Natural killer cell (primary cell): ENCODE data around the gene ARPC3. TPM values are rescaled to one million over a fixed set of nuclear protein-coding genes. Genes with fewer than 3 reads are reported as not detected.

Experiments
- ATAC-seq, 3 donors: fragments of 150-1000 bp in 2 of 3; fragments of 200-7000 bp in 1 of 3; cut with Tn5 transposase; 1 replicate in 1 of 3; 2 replicates in 2 of 3; pipeline ENCODE4 v1.10.0; 2021; ENCODE audit warnings: mild to moderate bottlenecking in 2 of 3, moderate library complexity in 2 of 3
- DNase-seq, 2 donors: peaks; one replicate each; pipeline versions ENCODE4 v3.0.0 to v3.0.0-alpha.2; 2013 to 2021; ENCODE audit warnings: mixed read lengths in 1 of 2
- H3K27ac ChIP-seq: one replicate; pipeline ENCODE4 v1.5.1; 2013; ENCODE audit warnings: mild to moderate bottlenecking, low read length
- H3K27me3 ChIP-seq: one replicate; pipeline ENCODE4 v1.6.1; 2013; ENCODE audit warnings: low read length; ENCODE audit not compliant: control insufficient read depth, insufficient read depth
- H3K36me3 ChIP-seq: one replicate; pipeline ENCODE4 v1.6.1; 2013; ENCODE audit warnings: low read length; ENCODE audit not compliant: control insufficient read depth, insufficient read depth
- H3K4me1 ChIP-seq: one replicate; pipeline ENCODE4 v1.6.1; 2013; ENCODE audit warnings: low read length; ENCODE audit not compliant: control insufficient read depth, insufficient read depth
- H3K4me3 ChIP-seq: one replicate; pipeline ENCODE4 v1.5.1; 2013; ENCODE audit warnings: low read length
- H3K9me3 ChIP-seq: one replicate; pipeline ENCODE4 v1.6.1; 2013; ENCODE audit warnings: low read length; ENCODE audit not compliant: control insufficient read depth, insufficient read depth
- H3K27ac Mint-ChIP-seq, 2 donors: one replicate each; pipeline ENCODE4 v1.8.0; 2022; ENCODE audit warnings: mild to moderate bottlenecking in 2 of 2, mixed read lengths in 2 of 2, moderate library complexity in 1 of 2
- H3K27me3 Mint-ChIP-seq, 2 donors: one replicate each; pipeline ENCODE4 v1.8.0; 2022; ENCODE audit warnings: low read depth in 2 of 2, mixed read lengths in 2 of 2
- H3K36me3 Mint-ChIP-seq: one replicate; pipeline ENCODE4 v1.8.0; 2022; ENCODE audit warnings: mixed read lengths
- H3K4me1 Mint-ChIP-seq, 2 donors: one replicate each; pipeline ENCODE4 v1.8.0; 2022; ENCODE audit warnings: mixed read lengths in 2 of 2
- H3K4me3 Mint-ChIP-seq: one replicate; pipeline ENCODE4 v1.8.0; 2022; ENCODE audit warnings: mild to moderate bottlenecking, moderate library complexity, mixed read lengths
- H3K9me3 Mint-ChIP-seq, 2 donors: one replicate each; pipeline ENCODE4 v1.8.0; 2022; ENCODE audit warnings: mixed read lengths in 2 of 2
- CTCF ChIP-seq: fragments of 200-600 bp; IDR thresholded peaks from one replicate; pipeline ENCODE4 v1.8.0; 2022; ENCODE audit warnings: antibody characterized with exemption
- WGBS: methylation state at CpG from one replicate; pipeline ENCODE4 v1.1.7; 2013; ENCODE audit warnings: missing lambda C conversion rate; ENCODE audit not compliant: insufficient coverage; 5-methylcytosine and 5-hydroxymethylcytosine counted together
- intact Hi-C: fragments of 100-400 bp; cut with micrococcal nuclease; formaldehyde crosslinking; loops from one replicate; pipeline ENCODE4 v1.14.2; 2022
- total RNA-seq, 4 donors: library from RNA; stranded (reverse); fragments of 120-200 nt in 1 of 4; gene quantifications; one replicate each; pipeline versions ENCODE4 v1.2.3 to v1.2.4, GENCODE V29; 2013 to 2022

The ARPC3 gene
- total RNA-seq, 3 donors from 2014 or later (not counting 1 experiment from before 2014, with no cell fraction given), result 298 to 344 (median 311) TPM

- WGBS, result 28% methylated on average over 20 of the region's 21 CpGs
- ATAC-seq, result peak; percentile 61 to 70 (median 66)
These were observed 46.0 kb downstream of the ARPC3 start for GRCh38 chr12:110403976-110404682.

GRCh38 chr12:110403146-110403975, 46.8 kb downstream of the ARPC3 start, which contains the start of gene ANAPC7:
Gene ANAPC7, minus strand, starts transcription at chr12:110403708. Its CDS starts 81 bp downstream, at chr12:110403627.
- H3K9me3 ChIP-seq, result no peaks in the 10 kb centered on the region
- no peaks in the 10 kb centered on the region for H3K36me3 Mint-ChIP-seq
- H3K9me3 Mint-ChIP-seq, result no peaks in the 10 kb centered on the region
- H3K27me3 Mint-ChIP-seq, result no peaks in the 10 kb centered on the region
- H3K27ac Mint-ChIP-seq, result peak within 1 kb of the TSS in 1 of 2 donors; percentile 97
- intact Hi-C loops, result loop anchor here (1.0 to 2.0 kb wide), 2 partner anchors 27 to 324 kb away; no protein-coding TSS in a partner anchor
- ATAC-seq (peak; percentile 96 to 98 (median 96)), DNase-seq (peak; percentile 78 to 93)
- H3K4me3 Mint-ChIP-seq, result peak within 1 kb of the TSS; percentile 99
- TF ChIP-seq CTCF, result no peak
- peaks cover 12 to 19% of the 10 kb centered on the region in 2 donors for H3K4me1 Mint-ChIP-seq
- WGBS, result under 1% methylated on average over 62 of the region's 62 CpGs
- H3K36me3 ChIP-seq, result peaks cover 2% of the 10 kb centered on the region
- peak within 1 kb of the TSS; percentile 78 for H3K4me3 ChIP-seq
- H3K27me3 ChIP-seq, result no peaks in the 10 kb centered on the region
- H3K27ac ChIP-seq, result peak within 1 kb of the TSS; percentile 91
- H3K4me1 ChIP-seq, result peaks cover 18% of the 10 kb centered on the region

More at GRCh38 chr12:110403976-110404682, 46.0 kb downstream of the ARPC3 start:
- Mint-ChIP-seq H3K9me3 (no peaks in the 10 kb centered on the region), H3K4me3 (peak overlapping the region; percentile 99), H3K27ac (peak overlapping the region in 1 of 2 donors; percentile 97), H3K27me3 (no peaks in the 10 kb centered on the region), H3K4me1 (peaks cover 12 to 19% of the 10 kb centered on the region in 2 donors), H3K36me3 (no peaks in the 10 kb centered on the region)
- peak overlapping the region; percentile 78 for H3K4me3 ChIP-seq
- peaks cover 2% of the 10 kb centered on the region for H3K36me3 ChIP-seq
- intact Hi-C loops, result loop anchor here (1.0 to 2.0 kb wide), 2 partner anchors 27 to 325 kb away; no protein-coding TSS in a partner anchor
- peak; percentile 67 to 92 for DNase-seq
- H3K4me1 ChIP-seq, result peaks cover 18% of the 10 kb centered on the region
- H3K27me3 ChIP-seq, result no peaks in the 10 kb centered on the region
- no peak for TF ChIP-seq CTCF
- no peaks in the 10 kb centered on the region for H3K9me3 ChIP-seq
- H3K27ac ChIP-seq, result peak overlapping the region; percentile 91

Other genes starting within 250 kb of the ARPC3 start
- 100 to 1,000 TPM; 118 to 140 (median 123) TPM for gene ATP2A2, start 169.1 kb downstream of the ARPC3 start, total RNA-seq
- gene ANAPC7, start 46.6 kb downstream of the ARPC3 start, total RNA-seq, result 10 to 100 TPM; 46.5 to 77.0 (median 50.4) TPM
- 10 to 100 TPM in 1 of 3 donors, 1 to 10 TPM in 2; 4.7 to 10.4 (median 6.1) TPM for gene GPN3, start 17.9 kb upstream of the ARPC3 start, total RNA-seq
- gene FAM216A, start 18.5 kb upstream of the ARPC3 start, total RNA-seq, result 1 to 10 TPM; 3.1 to 4.7 (median 3.8) TPM
- 100 to 1,000 TPM in 1 of 3 donors, 10 to 100 TPM in 2; 94.3 to 115 (median 99.6) TPM for gene VPS29, start 51.8 kb upstream of the ARPC3 start, total RNA-seq
- gene RAD9B, start 52.0 kb upstream of the ARPC3 start, total RNA-seq, result 1 to 10 TPM in 1 of 3 donors, under 1 TPM in 2; 0.18 to 1.8 (median 0.91) TPM
- 10 to 100 TPM; 44.0 to 52.7 (median 48.0) TPM for gene PPTC7, start 133.0 kb upstream of the ARPC3 start, total RNA-seq
- 1 to 10 TPM; 4.3 to 6.6 (median 5.2) TPM for gene TCTN1, start 163.8 kb upstream of the ARPC3 start, total RNA-seq
- 10 to 100 TPM; 12.5 to 18.4 (median 18.0) TPM for gene HVCN1, start 238.8 kb upstream of the ARPC3 start, total RNA-seq